Activated CD8-positive, alpha-beta memory T cell treated with anti-CD3 and anti-CD28 coated beads, Interleukin-2, amount 50 U/mL, for 4 hours (primary cell): ENCODE data around the gene TJP2.

Experiments used
- DNase-seq: peaks from one replicate; pipeline ENCODE4 v3.0.0-alpha.2; 2020

Gene TJP2

GRCh38 chr9:69173891-69174615 lies at the start of gene TJP2:
TJP2 (plus strand) TSS chr9:69174277; CDS start chr9:69174373, 96 bp downstream.
- peak; percentile 26 for DNase-seq

- DNase-seq: no peak
Measured at GRCh38 chr9:69130456-69131441, 43.3 kb upstream of the TJP2 start.

- no peak for DNase-seq
Measured at GRCh38 chr9:69131682-69132081, 42.4 kb upstream of the TJP2 start.

- no peak for DNase-seq
Measured at GRCh38 chr9:69132361-69132760, 41.7 kb upstream of the TJP2 start.

GRCh38 chr9:69134412-69134811 lies 39.7 kb upstream of the TJP2 start:
- DNase-seq: no peak

GRCh38 chr9:69136185-69136584 lies 37.9 kb upstream of the TJP2 start:
- no peak for DNase-seq

- DNase-seq: no peak
Measured at GRCh38 chr9:69136779-69137178, 37.3 kb upstream of the TJP2 start.

- DNase-seq: no peak
Measured at GRCh38 chr9:69137311-69137710, 36.8 kb upstream of the TJP2 start.

- DNase-seq: no peak
Measured at GRCh38 chr9:69139596-69139995, 34.5 kb upstream of the TJP2 start.

GRCh38 chr9:69140123-69140735 lies 33.8 kb upstream of the TJP2 start:
- no peak for DNase-seq

- DNase-seq: no peak
Measured at GRCh38 chr9:69141851-69142250, 32.2 kb upstream of the TJP2 start.

GRCh38 chr9:69143291-69143690 lies 30.8 kb upstream of the TJP2 start:
- DNase-seq: no peak

GRCh38 chr9:69145144-69145715 lies 28.8 kb upstream of the TJP2 start:
- no peak for DNase-seq

- no peak for DNase-seq
Measured at GRCh38 chr9:69147041-69147834, 26.8 kb upstream of the TJP2 start.

GRCh38 chr9:69149321-69149807 lies 24.7 kb upstream of the TJP2 start:
- DNase-seq: no peak

- no peak for DNase-seq
Measured at GRCh38 chr9:69151506-69151905, 22.6 kb upstream of the TJP2 start.

- DNase-seq: no peak
Measured at GRCh38 chr9:69153707-69154521, 20.2 kb upstream of the TJP2 start.

- DNase-seq: no peak
Measured at GRCh38 chr9:69155341-69156030, 18.6 kb upstream of the TJP2 start.

GRCh38 chr9:69157751-69158466 lies 16.2 kb upstream of the TJP2 start:
- DNase-seq: no peak

GRCh38 chr9:69158471-69158870 lies 15.6 kb upstream of the TJP2 start:
- no peak for DNase-seq
